ENCODE results near the gene ACTR3. TPM values are rescaled to one million over a fixed set of nuclear protein-coding genes. Genes with fewer than 3 reads are reported as not detected.

Gene ACTR3
- total and polyA plus RNA-seq, 2 of the 4 experiments (the other 2 are of a cell fraction): 246 to 307 TPM

DNA sequence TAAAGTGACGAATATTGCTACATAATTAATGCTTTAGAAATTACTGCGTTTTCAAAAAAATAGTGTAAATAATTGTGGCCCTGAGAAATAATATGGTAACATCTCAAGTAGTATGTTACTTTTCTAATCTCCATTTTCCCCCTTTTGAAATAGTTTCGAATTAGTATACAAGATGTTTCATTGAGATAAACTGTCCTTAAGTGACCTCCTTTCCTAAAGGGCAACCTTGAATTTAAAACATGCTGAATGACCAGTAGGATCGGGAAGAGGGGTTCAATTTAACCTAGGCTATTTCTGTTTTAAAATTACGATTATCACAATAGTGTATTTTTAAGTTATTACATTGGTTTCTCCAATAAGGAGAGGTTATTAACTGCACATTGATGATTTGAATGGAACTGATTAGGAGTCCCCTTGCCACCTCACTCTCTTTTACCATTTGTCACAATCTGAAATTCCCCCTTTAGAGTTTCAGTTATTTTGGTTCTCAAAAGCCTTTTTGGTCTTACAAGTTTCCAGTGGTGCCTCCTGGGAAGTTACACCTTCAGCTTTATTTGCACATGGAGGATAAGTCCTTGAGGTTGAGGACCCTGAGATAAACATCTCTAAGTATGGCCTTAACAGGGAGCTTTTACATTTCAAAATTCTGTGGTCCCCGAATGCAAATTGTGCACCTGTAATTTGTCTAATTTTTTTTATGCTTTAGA, 2.3 kb downstream of the ACTR3 start:
- Histone ChIP-seq H3K9ac (ENCODE audit: low read depth, low read length) (peak overlapping the region; percentile 100; the same call in 1 of the 2 replicates), H4K8ac (ENCODE audit: low read depth in 2 of 2, low read length in 2 of 2) (no peak overlapping the region; a peak in 1 of 4 replicates), H2BK120ac (ENCODE audit: low read depth, low read length) (no peak overlapping the region), H3K36me3 (ENCODE audit: control insufficient read depth, insufficient read depth, low read length) (peaks cover 5% of the 10 kb centered on the region), H3K4me3 (ENCODE audit: insufficient read depth, low read depth, low read length) (peak overlapping the region; percentile 84), H2BK15ac (ENCODE audit: low read depth, low read length) (no peak overlapping the region), H3K14ac (replicated peaks; ENCODE audit: low read depth, low read length) (0 out of 2 replicates have a peak overlapping the region, but pooled peaks have one; percentile 38), H3K27ac (ENCODE audit: insufficient read depth, low read length) (peak overlapping the region; percentile 22; the same call in 1 of the 2 replicates), H2AFZ (replicated peaks; ENCODE audit: low read length, poor library complexity) (no peak overlapping the region), H4K5ac (ENCODE audit: low read depth, low read length) (no peak overlapping the region), H3K4me1 (ENCODE audit: control insufficient read depth, insufficient read depth, low read length) (peaks cover 12% of the 10 kb centered on the region), H3K23ac (ENCODE audit: low read depth, low read length) (peak overlapping the region; percentile 67; the same call in 1 of the 2 replicates), H3K9me1 (ENCODE audit: insufficient read depth, low read length) (peaks cover 10% of the 10 kb centered on the region), H3K4ac (ENCODE audit: low read depth, low read length) (peak overlapping the region; percentile 0; the same call in 1 of the 2 replicates), H4K91ac (ENCODE audit: insufficient read depth, low read depth, low read length) (no peak overlapping the region), H3K18ac (ENCODE audit: low read depth, low read length) (no peak overlapping the region), H3K79me1 (ENCODE audit: low read depth in 1 of 2, low read length in 2 of 2) (peaks cover 9 to 29% of the 10 kb centered on the region in 2 experiments), H3K27me3 (ENCODE audit: control insufficient read depth, insufficient read depth, low read length) (no peaks in the 10 kb centered on the region), H3K56ac (ENCODE audit: extremely low read depth, insufficient read depth, low read length) (peak overlapping the region; percentile 35; the same call in 1 of the 2 replicates), H2BK5ac (ENCODE audit: low read depth, low read length, poor library complexity, severe bottlenecking) (peak overlapping the region; percentile 99), H3K9me3 (ENCODE audit: control insufficient read depth, insufficient read depth, low read length) (no peaks in the 10 kb centered on the region), H2BK20ac (ENCODE audit: low read depth, low read length) (no peak overlapping the region), H4K20me1 (ENCODE audit: insufficient read depth, low read length) (peaks cover 47% of the 10 kb centered on the region), H2AK9ac (replicated peaks; ENCODE audit: low read depth, low read length, poor library complexity) (no peak overlapping the region), H2AK5ac (ENCODE audit: low read depth, low read length) (no peak overlapping the region), H3K4me2 (ENCODE audit: low read depth, low read length) (peak overlapping the region; percentile 87)
- ATAC-seq (ENCODE audit: low read depth) (no peak), DNase-seq (no peak)
- in situ Hi-C loops (cut with MboI; ENCODE audit: low sequenced_read_pairs): no loop called here
- dilution Hi-C loops (cut with HindIII; ENCODE audit: low sequenced_read_pairs, unreplicated experiment): no loop called here
- TSS peak; percentile 41 for BruUV-seq (replicated peaks)
- intact Hi-C loops (cut with micrococcal nuclease): no loop called here
- ChIA-PET CTCF (no interaction called here), POLR2A (ENCODE audit: unreplicated experiment) (interaction anchor here (0.6 to 1.2 kb wide), 2 partner anchors 21 to 135 kb away, joined by 3 read pairs; partner anchors contain the start of gene SLC35F5)
- WGBS, 2 experiments (ENCODE audit: extremely low coverage in 2 of 2, insufficient read length in 1 of 2): no CpG with 5 or more reads among the region's 6 CpGs
- TF ChIP-seq, protein P1, sequence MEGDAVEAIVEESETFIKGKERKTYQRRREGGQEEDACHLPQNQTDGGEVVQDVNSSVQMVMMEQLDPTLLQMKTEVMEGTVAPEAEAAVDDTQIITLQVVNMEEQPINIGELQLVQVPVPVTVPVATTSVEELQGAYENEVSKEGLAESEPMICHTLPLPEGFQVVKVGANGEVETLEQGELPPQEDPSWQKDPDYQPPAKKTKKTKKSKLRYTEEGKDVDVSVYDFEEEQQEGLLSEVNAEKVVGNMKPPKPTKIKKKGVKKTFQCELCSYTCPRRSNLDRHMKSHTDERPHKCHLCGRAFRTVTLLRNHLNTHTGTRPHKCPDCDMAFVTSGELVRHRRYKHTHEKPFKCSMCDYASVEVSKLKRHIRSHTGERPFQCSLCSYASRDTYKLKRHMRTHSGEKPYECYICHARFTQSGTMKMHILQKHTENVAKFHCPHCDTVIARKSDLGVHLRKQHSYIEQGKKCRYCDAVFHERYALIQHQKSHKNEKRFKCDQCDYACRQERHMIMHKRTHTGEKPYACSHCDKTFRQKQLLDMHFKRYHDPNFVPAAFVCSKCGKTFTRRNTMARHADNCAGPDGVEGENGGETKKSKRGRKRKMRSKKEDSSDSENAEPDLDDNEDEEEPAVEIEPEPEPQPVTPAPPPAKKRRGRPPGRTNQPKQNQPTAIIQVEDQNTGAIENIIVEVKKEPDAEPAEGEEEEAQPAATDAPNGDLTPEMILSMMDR (conservative IDR thresholded peaks at IDR 0.05; ENCODE audit: low read depth, low read length): no peak
- TF ChIP-seq POLR2A (IDR thresholded peaks at IDR 0.05; ENCODE audit: low read depth, low read length) (no peak), FOS (IDR thresholded peaks at IDR 0.05; ENCODE audit: low read depth, low read length) (no peak), MAZ (IDR thresholded peaks at IDR 0.05; ENCODE audit: borderline replicate concordance, low read depth, low read length) (no peak), MAFK (IDR thresholded peaks at IDR 0.05; ENCODE audit: low read depth, low read length) (no peak), BHLHE40 (IDR thresholded peaks at IDR 0.05; ENCODE audit: low read depth, low read length) (no peak), CHD1 (IDR thresholded peaks at IDR 0.05; ENCODE audit: low read depth, low read length) (no peak), RCOR1 (IDR thresholded peaks at IDR 0.05; ENCODE audit: insufficient replicate concordance, low read length) (no peak), SMC3 (IDR thresholded peaks at IDR 0.05; ENCODE audit: low read depth, low read length) (no peak), RAD21 (IDR thresholded peaks at IDR 0.05; ENCODE audit: low read length) (no peak), MXI1 (IDR thresholded peaks at IDR 0.05; ENCODE audit: borderline replicate concordance, low read depth, low read length) (no peak), NFE2L2 (IDR thresholded peaks at IDR 0.05; ENCODE audit: low read depth, low read length) (no peak), CEBPB (IDR thresholded peaks at IDR 0.05; ENCODE audit: low read depth, low read length) (no peak), RFX5 (IDR thresholded peaks at IDR 0.05; ENCODE audit: low read depth, low read length) (no peak)
- TF ChIP-seq, protein P2, sequence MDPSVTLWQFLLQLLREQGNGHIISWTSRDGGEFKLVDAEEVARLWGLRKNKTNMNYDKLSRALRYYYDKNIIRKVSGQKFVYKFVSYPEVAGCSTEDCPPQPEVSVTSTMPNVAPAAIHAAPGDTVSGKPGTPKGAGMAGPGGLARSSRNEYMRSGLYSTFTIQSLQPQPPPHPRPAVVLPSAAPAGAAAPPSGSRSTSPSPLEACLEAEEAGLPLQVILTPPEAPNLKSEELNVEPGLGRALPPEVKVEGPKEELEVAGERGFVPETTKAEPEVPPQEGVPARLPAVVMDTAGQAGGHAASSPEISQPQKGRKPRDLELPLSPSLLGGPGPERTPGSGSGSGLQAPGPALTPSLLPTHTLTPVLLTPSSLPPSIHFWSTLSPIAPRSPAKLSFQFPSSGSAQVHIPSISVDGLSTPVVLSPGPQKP (IDR thresholded peaks at IDR 0.05; ENCODE audit: borderline replicate concordance, low read depth, low read length): no peak
